ENCODE results near the gene SMIM30. TPM values are rescaled to one million over a fixed set of nuclear protein-coding genes. Genes with fewer than 3 reads are reported as not detected.
A peak's percentile ranks its signal among the peaks of the same experiment; 100 is the strongest.

SMIM30 gene
- polyA plus RNA-seq, 1 donor from 2014 or later: 62.8 TPM

GRCh38 chr7:113142385-113143119 is 24.2 kb upstream of the SMIM30 start:
- no peaks in the 10 kb centered on the region for H3K9me3 ChIP-seq (ENCODE audit: low read length)
- peak overlapping the region; percentile 91 for H3K27ac ChIP-seq (ENCODE audit: low read length)
- H3K79me2 ChIP-seq (replicated peaks; ENCODE audit: insufficient read depth, low read length): no peaks in the 10 kb centered on the region
- H3K27me3 ChIP-seq (ENCODE audit: insufficient read depth, low read depth, low read length): no peaks in the 10 kb centered on the region
- TF ChIP-seq POLR2AphosphoS5 (IDR thresholded peaks at IDR 0.05): no peak
- TF ChIP-seq EP300 (conservative IDR thresholded peaks at IDR 0.05; ENCODE audit: poor library complexity, severe bottlenecking): peak; percentile 32
- H3F3A ChIP-seq (ENCODE audit: insufficient read depth, low read length, poor library complexity, severe bottlenecking): no peaks in the 10 kb centered on the region
- no peaks in the 10 kb centered on the region for H3K9me2 ChIP-seq (ENCODE audit: insufficient read depth, low read length)
- H3K4me2 ChIP-seq (ENCODE audit: low read length): peak overlapping the region; percentile 1
- H2AFZ ChIP-seq (ENCODE audit: low read depth, low read length): no peak overlapping the region
- H3K9ac ChIP-seq (ENCODE audit: low read length): peak overlapping the region; percentile 47
- H3K4me3 ChIP-seq (ENCODE audit: low read length): no peak overlapping the region
- H4K20me1 ChIP-seq (ENCODE audit: insufficient read depth): no peaks in the 10 kb centered on the region
- H3K36me3 ChIP-seq (ENCODE audit: insufficient read depth, low read length): no peaks in the 10 kb centered on the region

DNA sequence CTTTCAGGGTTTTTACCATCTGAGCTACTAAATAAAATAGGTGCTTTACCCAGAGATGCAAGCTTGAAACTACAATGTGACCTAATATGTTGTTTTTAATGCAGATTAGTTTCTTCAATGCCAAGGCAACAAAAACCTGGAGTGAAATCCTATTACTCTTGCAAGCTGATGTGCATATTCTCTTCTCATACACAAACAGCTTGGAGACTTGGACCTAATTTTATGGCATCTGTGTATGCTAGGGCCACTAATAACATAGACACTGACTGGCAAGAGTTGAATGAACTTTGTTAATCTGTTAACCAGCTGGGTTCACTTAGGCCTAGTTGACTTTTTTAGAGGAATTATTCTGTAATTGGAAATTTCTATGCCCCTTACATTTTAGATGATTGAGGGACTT is 23.4 kb upstream of the SMIM30 start:
- Histone ChIP-seq H3K36me3 (ENCODE audit: insufficient read depth, low read length) (no peaks in the 10 kb centered on the region), H2AFZ (ENCODE audit: low read depth, low read length) (no peak overlapping the region), H3K4me2 (ENCODE audit: low read length) (no peak overlapping the region), H3K79me2 (replicated peaks; ENCODE audit: insufficient read depth, low read length) (no peaks in the 10 kb centered on the region), H3K9ac (ENCODE audit: low read length) (peak overlapping the region; percentile 47), H4K20me1 (ENCODE audit: insufficient read depth) (no peaks in the 10 kb centered on the region), H3F3A (ENCODE audit: insufficient read depth, low read length, poor library complexity, severe bottlenecking) (no peaks in the 10 kb centered on the region), H3K27ac (ENCODE audit: low read length) (peak overlapping the region; percentile 91), H3K27me3 (ENCODE audit: insufficient read depth, low read depth, low read length) (no peaks in the 10 kb centered on the region), H3K9me2 (ENCODE audit: insufficient read depth, low read length) (no peaks in the 10 kb centered on the region), H3K9me3 (ENCODE audit: low read length) (no peaks in the 10 kb centered on the region), H3K4me3 (ENCODE audit: low read length) (no peak overlapping the region)
- no peak for TF ChIP-seq POLR2AphosphoS5 (IDR thresholded peaks at IDR 0.05)
- TF ChIP-seq MXI1 (conservative IDR thresholded peaks at IDR 0.05; ENCODE audit: poor library complexity, severe bottlenecking): no peak
- no peak for TF ChIP-seq RAD21 (conservative IDR thresholded peaks at IDR 0.05)
- TF ChIP-seq EP300 (conservative IDR thresholded peaks at IDR 0.05; ENCODE audit: poor library complexity, severe bottlenecking): no peak
- TF ChIP-seq EZH2 (IDR thresholded peaks at IDR 0.05; ENCODE audit: borderline replicate concordance, insufficient read depth, low read length, poor library complexity, severe bottlenecking): no peak

DNA sequence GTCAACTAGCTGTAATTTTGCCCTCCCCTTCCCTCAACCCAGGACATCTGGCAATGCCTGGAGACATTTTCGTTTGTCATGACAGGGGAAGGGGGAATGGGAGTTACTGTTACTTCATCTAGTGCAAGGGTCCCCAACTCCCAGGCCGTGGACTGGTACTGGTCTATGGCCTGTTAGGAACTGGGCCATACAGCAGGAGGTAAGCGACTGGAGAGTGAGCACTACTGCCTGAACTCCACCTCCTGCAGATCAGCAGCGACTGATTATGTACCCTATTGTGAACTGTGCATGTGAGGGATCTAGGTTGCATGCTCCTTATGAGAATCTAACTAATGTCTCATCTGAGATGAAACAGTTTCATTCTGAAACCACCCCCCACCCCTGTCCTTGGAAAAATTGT is 22.6 kb upstream of the SMIM30 start:
- H3K9me2 ChIP-seq (ENCODE audit: insufficient read depth, low read length): no peaks in the 10 kb centered on the region
- no peak overlapping the region for H3K4me2 ChIP-seq (ENCODE audit: low read length)
- H4K20me1 ChIP-seq (ENCODE audit: insufficient read depth): no peaks in the 10 kb centered on the region
- no peaks in the 10 kb centered on the region for H3K9me3 ChIP-seq (ENCODE audit: low read length)
- peak overlapping the region; percentile 91 for H3K27ac ChIP-seq (ENCODE audit: low read length)
- H3K79me2 ChIP-seq (replicated peaks; ENCODE audit: insufficient read depth, low read length): no peaks in the 10 kb centered on the region
- H3K4me3 ChIP-seq (ENCODE audit: low read length): no peak overlapping the region
- no peak for TF ChIP-seq SMC3 (conservative IDR thresholded peaks at IDR 0.05; ENCODE audit: poor library complexity)
- TF ChIP-seq RAD21 (conservative IDR thresholded peaks at IDR 0.05): no peak
- TF ChIP-seq EZH2 (IDR thresholded peaks at IDR 0.05; ENCODE audit: borderline replicate concordance, insufficient read depth, low read length, poor library complexity, severe bottlenecking): no peak
- TF ChIP-seq TAF1 (IDR thresholded peaks at IDR 0.05; ENCODE audit: low read depth): no peak
- TF ChIP-seq, protein P1, sequence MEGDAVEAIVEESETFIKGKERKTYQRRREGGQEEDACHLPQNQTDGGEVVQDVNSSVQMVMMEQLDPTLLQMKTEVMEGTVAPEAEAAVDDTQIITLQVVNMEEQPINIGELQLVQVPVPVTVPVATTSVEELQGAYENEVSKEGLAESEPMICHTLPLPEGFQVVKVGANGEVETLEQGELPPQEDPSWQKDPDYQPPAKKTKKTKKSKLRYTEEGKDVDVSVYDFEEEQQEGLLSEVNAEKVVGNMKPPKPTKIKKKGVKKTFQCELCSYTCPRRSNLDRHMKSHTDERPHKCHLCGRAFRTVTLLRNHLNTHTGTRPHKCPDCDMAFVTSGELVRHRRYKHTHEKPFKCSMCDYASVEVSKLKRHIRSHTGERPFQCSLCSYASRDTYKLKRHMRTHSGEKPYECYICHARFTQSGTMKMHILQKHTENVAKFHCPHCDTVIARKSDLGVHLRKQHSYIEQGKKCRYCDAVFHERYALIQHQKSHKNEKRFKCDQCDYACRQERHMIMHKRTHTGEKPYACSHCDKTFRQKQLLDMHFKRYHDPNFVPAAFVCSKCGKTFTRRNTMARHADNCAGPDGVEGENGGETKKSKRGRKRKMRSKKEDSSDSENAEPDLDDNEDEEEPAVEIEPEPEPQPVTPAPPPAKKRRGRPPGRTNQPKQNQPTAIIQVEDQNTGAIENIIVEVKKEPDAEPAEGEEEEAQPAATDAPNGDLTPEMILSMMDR (IDR thresholded peaks at IDR 0.05; ENCODE audit: poor library complexity, severe bottlenecking): no peak
- TF ChIP-seq, protein P2, sequence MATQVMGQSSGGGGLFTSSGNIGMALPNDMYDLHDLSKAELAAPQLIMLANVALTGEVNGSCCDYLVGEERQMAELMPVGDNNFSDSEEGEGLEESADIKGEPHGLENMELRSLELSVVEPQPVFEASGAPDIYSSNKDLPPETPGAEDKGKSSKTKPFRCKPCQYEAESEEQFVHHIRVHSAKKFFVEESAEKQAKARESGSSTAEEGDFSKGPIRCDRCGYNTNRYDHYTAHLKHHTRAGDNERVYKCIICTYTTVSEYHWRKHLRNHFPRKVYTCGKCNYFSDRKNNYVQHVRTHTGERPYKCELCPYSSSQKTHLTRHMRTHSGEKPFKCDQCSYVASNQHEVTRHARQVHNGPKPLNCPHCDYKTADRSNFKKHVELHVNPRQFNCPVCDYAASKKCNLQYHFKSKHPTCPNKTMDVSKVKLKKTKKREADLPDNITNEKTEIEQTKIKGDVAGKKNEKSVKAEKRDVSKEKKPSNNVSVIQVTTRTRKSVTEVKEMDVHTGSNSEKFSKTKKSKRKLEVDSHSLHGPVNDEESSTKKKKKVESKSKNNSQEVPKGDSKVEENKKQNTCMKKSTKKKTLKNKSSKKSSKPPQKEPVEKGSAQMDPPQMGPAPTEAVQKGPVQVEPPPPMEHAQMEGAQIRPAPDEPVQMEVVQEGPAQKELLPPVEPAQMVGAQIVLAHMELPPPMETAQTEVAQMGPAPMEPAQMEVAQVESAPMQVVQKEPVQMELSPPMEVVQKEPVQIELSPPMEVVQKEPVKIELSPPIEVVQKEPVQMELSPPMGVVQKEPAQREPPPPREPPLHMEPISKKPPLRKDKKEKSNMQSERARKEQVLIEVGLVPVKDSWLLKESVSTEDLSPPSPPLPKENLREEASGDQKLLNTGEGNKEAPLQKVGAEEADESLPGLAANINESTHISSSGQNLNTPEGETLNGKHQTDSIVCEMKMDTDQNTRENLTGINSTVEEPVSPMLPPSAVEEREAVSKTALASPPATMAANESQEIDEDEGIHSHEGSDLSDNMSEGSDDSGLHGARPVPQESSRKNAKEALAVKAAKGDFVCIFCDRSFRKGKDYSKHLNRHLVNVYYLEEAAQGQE (IDR thresholded peaks at IDR 0.05; ENCODE audit: borderline replicate concordance): no peak
- TF ChIP-seq POLR2AphosphoS5 (IDR thresholded peaks at IDR 0.05): no peak
- TF ChIP-seq MXI1 (conservative IDR thresholded peaks at IDR 0.05; ENCODE audit: poor library complexity, severe bottlenecking): no peak
- TF ChIP-seq EP300 (conservative IDR thresholded peaks at IDR 0.05; ENCODE audit: poor library complexity, severe bottlenecking): no peak
- H3K36me3 ChIP-seq (ENCODE audit: insufficient read depth, low read length): no peaks in the 10 kb centered on the region
- no peaks in the 10 kb centered on the region for H3F3A ChIP-seq (ENCODE audit: insufficient read depth, low read length, poor library complexity, severe bottlenecking)
- no peaks in the 10 kb centered on the region for H3K27me3 ChIP-seq (ENCODE audit: insufficient read depth, low read depth, low read length)
- no peak overlapping the region for H2AFZ ChIP-seq (ENCODE audit: low read depth, low read length)
- H3K9ac ChIP-seq (ENCODE audit: low read length): no peak overlapping the region

Data from neural cell (in vitro differentiated cells).